Fibroblast of lung (primary cell): ENCODE measurements around the gene VPS4B. TPM values are rescaled to one million over a fixed set of nuclear protein-coding genes. Genes with fewer than 3 reads are reported as not detected.

ENCODE experiments used
- DNase-seq, 2 donors: peaks; one replicate each; pipeline versions ENCODE4 v3.0.0 to v3.0.0-alpha.2; 2010; ENCODE audit warnings: low read depth in 2 of 2
- H2AFZ ChIP-seq: 2 replicates; pipeline ENCODE4 v1.5.1; 2012; ENCODE audit warnings: low read length, control low read depth, inconsistent platforms
- H3K27ac ChIP-seq: 2 replicates; pipeline ENCODE4 v1.5.1; 2011; ENCODE audit warnings: low read length, control low read depth; ENCODE audit not compliant: insufficient read depth
- H3K27me3 ChIP-seq: 2 replicates; pipeline ENCODE4 v1.5.1; 2011; ENCODE audit warnings: mild to moderate bottlenecking, low read length; ENCODE audit not compliant: control insufficient read depth, insufficient read depth
- H3K36me3 ChIP-seq: 2 replicates; pipeline ENCODE4 v1.5.1; 2011; ENCODE audit warnings: low read length; ENCODE audit not compliant: control insufficient read depth, insufficient read depth
- H3K4me1 ChIP-seq: 2 replicates; pipeline ENCODE4 v1.5.1; 2011; ENCODE audit warnings: low read length; ENCODE audit not compliant: control insufficient read depth, insufficient read depth; ENCODE audit errors: extremely low read depth
- H3K4me2 ChIP-seq: 2 replicates; pipeline ENCODE4 v1.5.1; 2011; ENCODE audit warnings: low read length, control low read depth; ENCODE audit not compliant: insufficient read depth; ENCODE audit errors: extremely low read depth
- H3K4me3 ChIP-seq, 4 experiments: fragments of 200-600 bp in 1 of 4; sonication (generic) in 1 of 4; replicated peaks in 1 of 4; 2 replicates each; pipeline ENCODE4 v1.5.1; 2011 to 2016; ENCODE audit warnings: low read length in 4 of 4, low read depth in 3 of 4, mild to moderate bottlenecking in 3 of 4, control low read depth in 2 of 4, inconsistent platforms in 1 of 4, mixed read lengths in 1 of 4; ENCODE audit not compliant: insufficient read depth in 1 of 4; ENCODE audit errors: control extremely low read depth in 1 of 4
- H3K79me2 ChIP-seq: 2 replicates; pipeline ENCODE4 v1.5.1; 2012; ENCODE audit warnings: mild to moderate bottlenecking, low read length, inconsistent platforms; ENCODE audit not compliant: control insufficient read depth, insufficient read depth
- H3K9ac ChIP-seq: 2 replicates; pipeline ENCODE4 v1.5.1; 2011; ENCODE audit warnings: mild to moderate bottlenecking, low read length, control low read depth; ENCODE audit not compliant: insufficient read depth
- H3K9me3 ChIP-seq: 2 replicates; pipeline ENCODE4 v1.5.1; 2012; ENCODE audit warnings: low read depth, low read length; ENCODE audit not compliant: control insufficient read depth, insufficient read depth
- H4K20me1 ChIP-seq: 2 replicates; pipeline ENCODE4 v1.5.1; 2011; ENCODE audit warnings: low read length; ENCODE audit not compliant: control insufficient read depth, insufficient read depth; ENCODE audit errors: extremely low read depth
- CTCF ChIP-seq, 2 donors: IDR thresholded peaks in 1 of 2; conservative IDR thresholded peaks in 1 of 2; 1 replicate in 1 of 2; 2 replicates in 1 of 2; pipeline ENCODE4 v1.5.1; 2011 to 2012; ENCODE audit warnings: low read length in 2 of 2, control low read depth in 1 of 2, inconsistent platforms in 1 of 2, low read depth in 1 of 2, mild to moderate bottlenecking in 1 of 2
- EZH2 ChIP-seq: IDR thresholded peaks from 2 replicates; pipeline ENCODE4 v1.5.1; 2012; ENCODE audit warnings: low read length, control low read depth, mild to moderate bottlenecking; ENCODE audit errors: missing control alignments
- polyA minus RNA-seq: library from RNA; depleted of rRNA, polyadenylated mRNA; stranded (reverse); fragments of >200 nt; gene quantifications from 2 replicates; pipeline ENCODE4 v1.2.3, GENCODE V29; 2011; ENCODE audit warnings: low replicate concordance
- polyA plus RNA-seq, 2 donors: library from polyadenylated mRNA; depleted of rRNA in 1 of 2; stranded (reverse) in 1 of 2; unstranded in 1 of 2; fragments of >200 nt; gene quantifications; 2 replicates each; pipeline ENCODE4 v1.2.1, GENCODE V29; 2011 to 2012; ENCODE audit warnings: missing spikeins in 1 of 2
- total RNA-seq: library from RNA; depleted of rRNA; stranded (reverse); fragments of >200 nt; gene quantifications from 2 replicates; pipeline ENCODE4 v1.2.1, GENCODE V29; 2014

The VPS4B gene
- total RNA-seq (48.0 and 52.0 TPM in 2 replicates), polyA plus RNA-seq (31.9 and 38.0 TPM in 2 replicates), polyA minus RNA-seq (5.5 and 16.9 TPM in 2 replicates)
- polyA plus RNA-seq (2012), result 30.4 and 32.1 TPM in 2 replicates

- H4K20me1 ChIP-seq, result peaks cover under 1% of the 10 kb centered on the region
- no peak for TF ChIP-seq EZH2
- TF ChIP-seq CTCF (conservative IDR thresholded peaks at IDR 0.05 in 1 of 2, IDR thresholded peaks at IDR 0.05 in 1 of 2; ENCODE audit: low read depth in 1 of 2, low read length in 2 of 2), result no peak
- no peaks in the 10 kb centered on the region for H3K9me3 ChIP-seq
- peaks cover 47% of the 10 kb centered on the region for H3K79me2 ChIP-seq
- H3K4me1 ChIP-seq, result no peaks in the 10 kb centered on the region
- peak within 1 kb of the TSS; percentile 88 for H3K27ac ChIP-seq
- H3K4me3 ChIP-seq, result peak within 1 kb of the TSS; percentile 76 to 100 (median 92)
- DNase-seq, result peak; percentile 99 to 100
- peak within 1 kb of the TSS; percentile 93 for H3K4me2 ChIP-seq
- no peaks in the 10 kb centered on the region for H3K36me3 ChIP-seq
- peak within 1 kb of the TSS; percentile 93 for H2AFZ ChIP-seq
- no peaks in the 10 kb centered on the region for H3K27me3 ChIP-seq
- peak within 1 kb of the TSS; percentile 73 for H3K9ac ChIP-seq
These were observed at the start of gene VPS4B for GRCh38 chr18:63422087-63422863. TSS of gene VPS4B (minus strand) at chr18:63422476. CDS start at chr18:63422259, 217 bp downstream.

- Histone ChIP-seq H4K20me1 (no peaks in the 10 kb centered on the region), H3K79me2 (no peaks in the 10 kb centered on the region), H3K27me3 (peaks cover 4% of the 10 kb centered on the region), H3K4me3 (no peak overlapping the region), H3K9ac (no peak overlapping the region), H3K9me3 (no peaks in the 10 kb centered on the region), H3K36me3 (no peaks in the 10 kb centered on the region), H3K27ac (no peak overlapping the region), H2AFZ (no peak overlapping the region), H3K4me2 (no peak overlapping the region), H3K4me1 (no peaks in the 10 kb centered on the region)
- DNase-seq, result no peak
- TF ChIP-seq EZH2, result no peak
- TF ChIP-seq CTCF (conservative IDR thresholded peaks at IDR 0.05 in 1 of 2, IDR thresholded peaks at IDR 0.05 in 1 of 2; ENCODE audit: low read depth in 1 of 2, low read length in 2 of 2), result no peak
These were observed 48.5 kb upstream of the VPS4B start for GRCh38 chr18:63470751-63471150.

GRCh38 chr18:63468575-63468974 lies 46.3 kb upstream of the VPS4B start:
- no peak overlapping the region for H3K4me3 ChIP-seq
- no peaks in the 10 kb centered on the region for H4K20me1 ChIP-seq
- no peaks in the 10 kb centered on the region for H3K79me2 ChIP-seq
- no peaks in the 10 kb centered on the region for H3K4me1 ChIP-seq
- H3K4me2 ChIP-seq, result no peak overlapping the region
- no peak overlapping the region for H3K9ac ChIP-seq
- no peaks in the 10 kb centered on the region for H3K9me3 ChIP-seq
- no peak for TF ChIP-seq CTCF (conservative IDR thresholded peaks at IDR 0.05 in 1 of 2, IDR thresholded peaks at IDR 0.05 in 1 of 2; ENCODE audit: low read depth in 1 of 2, low read length in 2 of 2)
- no peak for TF ChIP-seq EZH2
- H2AFZ ChIP-seq, result no peak overlapping the region
- H3K27me3 ChIP-seq, result peaks cover 6% of the 10 kb centered on the region
- DNase-seq, result no peak
- H3K27ac ChIP-seq, result no peak overlapping the region
- no peaks in the 10 kb centered on the region for H3K36me3 ChIP-seq
